AG10803 (cell line): Measurements from ENCODE around the gene NUP98.
"Not testable (repeated sequence)": the region's sequence is repeated elsewhere in the genome, so short reads cannot be mapped to it uniquely, and the experiment has no call there.

Experiments used
- DNase-seq: peaks from one replicate; pipeline ENCODE4 v3.0.0; 2010; ENCODE audit warnings: low read depth
- H3K4me3 ChIP-seq: 2 replicates; pipeline ENCODE4 v1.5.1; 2011; ENCODE audit warnings: mild to moderate bottlenecking, low read length, control low read depth
- CTCF ChIP-seq: conservative IDR thresholded peaks from 2 replicates; pipeline ENCODE4 v1.5.1; 2011; ENCODE audit warnings: mild to moderate bottlenecking, low read length, control low read depth, inconsistent platforms

The NUP98 gene

GRCh38 chr11:3645552-3645951 is 151.8 kb downstream of the NUP98 start:
- no peak overlapping the region for H3K4me3 ChIP-seq
- TF ChIP-seq CTCF = no peak
- DNase-seq = no peak

GRCh38 chr11:3644817-3645235 is 152.5 kb downstream of the NUP98 start, which contains the start of gene ART1:
Gene ART1 (plus strand): TSS chr11:3645128. CDS start chr11:3659214, 14,086 bp downstream.
- DNase-seq = no peak
- no peak within 1 kb of the TSS for H3K4me3 ChIP-seq
- no peak for TF ChIP-seq CTCF

GRCh38 chr11:3643102-3643546 is 154.2 kb downstream of the NUP98 start:
- not testable (repeated sequence) for H3K4me3 ChIP-seq, DNase-seq

GRCh38 chr11:3642071-3642951 is 155.0 kb downstream of the NUP98 start:
- peak overlapping the region; percentile 57 for H3K4me3 ChIP-seq
- DNase-seq = peak; percentile 61
- no peak for TF ChIP-seq CTCF

- TF ChIP-seq CTCF = no peak
- DNase-seq = no peak
- H3K4me3 ChIP-seq = peak within 1 kb of the TSS; percentile 57
These were observed 155.7 kb downstream of the NUP98 start, which contains the start of gene ART5 for GRCh38 chr11:3641701-3642070. Gene ART5 (minus strand): TSS chr11:3641992. CDS start chr11:3641862, 130 bp downstream.

GRCh38 chr11:3641191-3641590 is 156.2 kb downstream of the NUP98 start:
- no peak for DNase-seq
- TF ChIP-seq CTCF = no peak
- H3K4me3 ChIP-seq = no peak overlapping the region

GRCh38 chr11:3639841-3640240 is 157.5 kb downstream of the NUP98 start:
- no peak for DNase-seq
- no peak overlapping the region for H3K4me3 ChIP-seq
- no peak for TF ChIP-seq CTCF
